SK-N-SH (cell line): Measurements from ENCODE around the gene HSPA1L. TPM values are rescaled to one million over a fixed set of nuclear protein-coding genes. Genes with fewer than 3 reads are reported as not detected.

Experiments used
- CTCF ChIA-PET: fragments of 300-600, 350-600 bp; formaldehyde crosslinking; extraction: SDS; loops from one replicate; lab custom pipeline; 2021; lab: Yijun Ruan, JAX
- POLR2A ChIA-PET: fragments of 350-600 bp; sonication (Branson Sonifier 250); formaldehyde crosslinking; extraction: SDS; loops from one replicate; lab custom pipeline; 2020; ENCODE audit warnings: antibody characterized with exemption, inconsistent platforms; lab: Yijun Ruan, JAX
- DNase-seq: peaks from one replicate; pipeline ENCODE4 v3.0.0; 2012
- H2AFZ ChIP-seq: fragments of 200-600 bp; sonication (generic); 2 replicates; pipeline ENCODE4 v1.8.1; 2016; ENCODE audit warnings: antibody characterized with exemption, mild to moderate bottlenecking, low read depth
- H3F3A ChIP-seq: fragments of 200-600 bp; sonication (generic); replicated peaks from 2 replicates; pipeline ENCODE3; 2016; ENCODE audit warnings: antibody characterized with exemption, mild to moderate bottlenecking; ENCODE audit not compliant: insufficient read depth
- H3K27ac ChIP-seq, 2 experiments: fragments of 200-500 bp in 1 of 2; fragments of 200-600 bp in 1 of 2; sonication (Bioruptor generic) in 1 of 2; sonication (generic), shearing (Covaris generic) in 1 of 2; 2 replicates each; pipeline versions ENCODE4 v1.5.1 to v1.6.1; 2014 to 2016; ENCODE audit warnings: low read depth in 2 of 2, inconsistent platforms in 1 of 2, low read length in 1 of 2, mild to moderate bottlenecking in 1 of 2, mixed read lengths in 1 of 2
- H3K27me3 ChIP-seq: fragments of 200-600 bp; sonication (generic), shearing (Covaris generic); 2 replicates; pipeline ENCODE4 v1.6.1; 2016; ENCODE audit warnings: mixed run types; ENCODE audit not compliant: insufficient read depth
- H3K36me3 ChIP-seq, 2 experiments: fragments of 200-500 bp in 1 of 2; fragments of 200-600 bp in 1 of 2; sonication (Bioruptor generic) in 1 of 2; sonication (generic) in 1 of 2; replicated peaks in 1 of 2; 2 replicates each; pipeline versions ENCODE3 to v1.5.1; 2014 to 2016; ENCODE audit warnings: low read length in 1 of 2, mild to moderate bottlenecking in 1 of 2; ENCODE audit not compliant: insufficient read depth in 2 of 2, control insufficient read depth in 1 of 2
- H3K4me1 ChIP-seq, 2 experiments: fragments of 200-500 bp in 1 of 2; fragments of 200-600 bp in 1 of 2; sonication (Bioruptor generic) in 1 of 2; sonication (generic), shearing (Covaris generic) in 1 of 2; 2 replicates each; pipeline versions ENCODE4 v1.5.1 to v1.6.1; 2014 to 2016; ENCODE audit warnings: low read depth in 1 of 2, low read length in 1 of 2, mixed run types in 1 of 2; ENCODE audit not compliant: insufficient read depth in 2 of 2, control insufficient read depth in 1 of 2
- H3K4me2 ChIP-seq: fragments of 200-600 bp; sonication (generic), shearing (Covaris generic); 2 replicates; pipeline ENCODE4 v1.6.1; 2017; ENCODE audit warnings: mixed run types
- H3K4me3 ChIP-seq, 2 experiments: fragments of 200-500 bp in 1 of 2; fragments of 200-600 bp in 1 of 2; sonication (Bioruptor generic) in 1 of 2; sonication (generic), shearing (Covaris generic) in 1 of 2; 2 replicates each; pipeline versions ENCODE4 v1.5.1 to v1.8.1; 2014 to 2016; ENCODE audit warnings: low read depth in 2 of 2, inconsistent platforms in 1 of 2, low read length in 1 of 2, mild to moderate bottlenecking in 1 of 2, mixed read lengths in 1 of 2, moderate library complexity in 1 of 2
- H3K79me2 ChIP-seq: fragments of 200-600 bp; sonication (generic); 2 replicates; pipeline ENCODE4 v1.8.1; 2017; ENCODE audit warnings: mild to moderate bottlenecking; ENCODE audit not compliant: insufficient read depth
- H3K9ac ChIP-seq: fragments of 200-600 bp; sonication (generic); 2 replicates; pipeline ENCODE4 v1.6.1; 2017; ENCODE audit warnings: mixed run types
- H3K9me2 ChIP-seq: fragments of 200-600 bp; sonication (generic); 2 replicates; pipeline ENCODE4 v1.6.1; 2017; ENCODE audit warnings: mixed run types
- H3K9me3 ChIP-seq: fragments of 200-600 bp; sonication (generic); 2 replicates; pipeline ENCODE4 v1.6.1; 2017; ENCODE audit warnings: mixed run types, mild to moderate bottlenecking, moderate library complexity
- H4K20me1 ChIP-seq: fragments of 200-600 bp; sonication (generic); 2 replicates; pipeline ENCODE4 v1.6.1; 2017; ENCODE audit warnings: mild to moderate bottlenecking, mixed run types; ENCODE audit not compliant: insufficient read depth
- FOXJ3 ChIP-seq: sonication (generic); formaldehyde crosslinking; IDR thresholded peaks from 2 replicates; pipeline ENCODE4 v1.5.1; 2020; ENCODE audit warnings: mild to moderate bottlenecking, missing genetic modification reagents
- GABPA ChIP-seq: IDR thresholded peaks from 2 replicates; pipeline ENCODE4 v1.4.0; 2012; ENCODE audit warnings: low read depth, mild to moderate bottlenecking
- RFX5 ChIP-seq: IDR thresholded peaks from 2 replicates; pipeline ENCODE4 v1.6.1; 2012; ENCODE audit warnings: mild to moderate bottlenecking, improper control_type of control experiment, low read length
- RXRA ChIP-seq: IDR thresholded peaks from 2 replicates; pipeline ENCODE4 v1.4.0; 2012; ENCODE audit warnings: low read depth, mild to moderate bottlenecking, borderline replicate concordance
- TAF1 ChIP-seq: IDR thresholded peaks from 2 replicates; pipeline ENCODE4 v1.6.1; 2012; ENCODE audit warnings: low read depth, mild to moderate bottlenecking, low read length, moderate library complexity, borderline replicate concordance
- TEAD4 ChIP-seq: IDR thresholded peaks from 2 replicates; pipeline ENCODE4 v1.4.0; 2012; ENCODE audit warnings: mild to moderate bottlenecking, borderline replicate concordance; ENCODE audit not compliant: insufficient read depth
- WGBS: methylation state at CpG from one replicate; pipeline ENCODE4 v1.1.6; 2017; ENCODE audit warnings: low lambda C conversion rate; 5-methylcytosine and 5-hydroxymethylcytosine counted together
- polyA plus RNA-seq, 3 experiments: library from polyadenylated mRNA; depleted of rRNA; stranded (reverse); fragments of >200 nt; gene quantifications; 2 replicates each; pipeline ENCODE4 v1.2.3, GENCODE V29; 2012
- TF ChIP-seq, protein P1 (sequence below): fragments of 200-600 bp; sonication (generic); IDR thresholded peaks from 2 replicates; pipeline ENCODE4 v1.6.1; 2017; ENCODE audit warnings: antibody characterized with exemption, mild to moderate bottlenecking, moderate library complexity
- TF ChIP-seq, protein P2 (sequence below): IDR thresholded peaks from 2 replicates; pipeline ENCODE4 v1.4.0; 2012; ENCODE audit warnings: low read depth, borderline replicate concordance
- TF ChIP-seq, protein P3 (sequence below): fragments of 150-350 bp; IDR thresholded peaks from 2 replicates; pipeline ENCODE4 v1.6.1; 2017; ENCODE audit warnings: antibody characterized with exemption, low read length, low read depth, borderline replicate concordance
- TF ChIP-seq, protein P4 (sequence below): fragments of 150-350 bp; IDR thresholded peaks from 2 replicates; pipeline ENCODE4 v1.6.1; 2016; ENCODE audit warnings: mild to moderate bottlenecking, low read depth, low read length
- TF ChIP-seq, protein P5 (sequence below): IDR thresholded peaks from 2 replicates; pipeline ENCODE4 v1.4.0; 2012; ENCODE audit warnings: low read depth

Gene HSPA1L
- polyA plus RNA-seq, 1 of the 3 experiments (the other 2 are of a cell fraction), result 0.69 TPM

DNA sequence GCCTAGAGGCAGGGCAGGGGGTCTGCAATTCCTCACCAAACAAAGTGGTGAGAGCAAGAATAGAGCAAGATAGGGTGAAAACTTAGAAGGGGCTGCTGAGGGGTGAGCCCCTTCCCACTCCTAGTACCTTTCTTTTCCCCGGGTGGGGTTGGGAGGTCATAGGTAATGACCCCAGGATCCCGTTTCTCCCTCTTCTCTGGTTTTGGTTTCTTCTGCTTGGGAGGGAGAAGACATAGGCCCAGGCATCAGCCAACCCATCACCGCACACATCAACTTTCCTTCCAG lies 23.1 kb downstream of the HSPA1L start:
- Histone ChIP-seq H3F3A (peaks cover 17% of the 10 kb centered on the region), H3K9me3 (no peaks in the 10 kb centered on the region), H2AFZ (no peak overlapping the region), H4K20me1 (no peaks in the 10 kb centered on the region), H3K36me3 (peaks cover 22 to 28% of the 10 kb centered on the region in 2 experiments), H3K9ac (no peak overlapping the region), H3K4me1 (peaks cover 3 to 12% of the 10 kb centered on the region in 2 experiments; a peak in 3 of 4 replicates), H3K79me2 (peaks cover 38% of the 10 kb centered on the region), H3K9me2 (no peaks in the 10 kb centered on the region), H3K27me3 (no peaks in the 10 kb centered on the region), H3K4me3 (no peak overlapping the region), H3K27ac (peak overlapping the region in 1 of 2 experiments; percentile 72; a peak in 1 of 4 replicates), H3K4me2 (no peak overlapping the region)
- ChIA-PET POLR2A (interaction anchor here (1.2 kb wide), 1 partner anchor 62 kb away, joined by 4 read pairs; no protein-coding TSS in a partner anchor), CTCF (interaction anchor here (0.5 to 3.8 kb wide), 18 partner anchors 15 to 98 kb away, joined by 3 to 62 read pairs (median 6); partner anchors contain the start of genes CLIC1, HSPA1A, HSPA1L and LY6G6C)
- WGBS, result 91% methylated on average over 3 of the region's 3 CpGs
- no peak for TF ChIP-seq RFX5
- TF ChIP-seq, protein P1, sequence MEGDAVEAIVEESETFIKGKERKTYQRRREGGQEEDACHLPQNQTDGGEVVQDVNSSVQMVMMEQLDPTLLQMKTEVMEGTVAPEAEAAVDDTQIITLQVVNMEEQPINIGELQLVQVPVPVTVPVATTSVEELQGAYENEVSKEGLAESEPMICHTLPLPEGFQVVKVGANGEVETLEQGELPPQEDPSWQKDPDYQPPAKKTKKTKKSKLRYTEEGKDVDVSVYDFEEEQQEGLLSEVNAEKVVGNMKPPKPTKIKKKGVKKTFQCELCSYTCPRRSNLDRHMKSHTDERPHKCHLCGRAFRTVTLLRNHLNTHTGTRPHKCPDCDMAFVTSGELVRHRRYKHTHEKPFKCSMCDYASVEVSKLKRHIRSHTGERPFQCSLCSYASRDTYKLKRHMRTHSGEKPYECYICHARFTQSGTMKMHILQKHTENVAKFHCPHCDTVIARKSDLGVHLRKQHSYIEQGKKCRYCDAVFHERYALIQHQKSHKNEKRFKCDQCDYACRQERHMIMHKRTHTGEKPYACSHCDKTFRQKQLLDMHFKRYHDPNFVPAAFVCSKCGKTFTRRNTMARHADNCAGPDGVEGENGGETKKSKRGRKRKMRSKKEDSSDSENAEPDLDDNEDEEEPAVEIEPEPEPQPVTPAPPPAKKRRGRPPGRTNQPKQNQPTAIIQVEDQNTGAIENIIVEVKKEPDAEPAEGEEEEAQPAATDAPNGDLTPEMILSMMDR, result no peak
- no peak for TF ChIP-seq RXRA
- TF ChIP-seq, protein P2, sequence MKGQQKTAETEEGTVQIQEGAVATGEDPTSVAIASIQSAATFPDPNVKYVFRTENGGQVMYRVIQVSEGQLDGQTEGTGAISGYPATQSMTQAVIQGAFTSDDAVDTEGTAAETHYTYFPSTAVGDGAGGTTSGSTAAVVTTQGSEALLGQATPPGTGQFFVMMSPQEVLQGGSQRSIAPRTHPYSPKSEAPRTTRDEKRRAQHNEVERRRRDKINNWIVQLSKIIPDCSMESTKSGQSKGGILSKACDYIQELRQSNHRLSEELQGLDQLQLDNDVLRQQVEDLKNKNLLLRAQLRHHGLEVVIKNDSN, result no peak
- TF ChIP-seq GABPA, result no peak
- TF ChIP-seq FOXJ3 (CRISPR knock-in tag), result no peak
- no peak for TF ChIP-seq TAF1
- TF ChIP-seq, protein P3, sequence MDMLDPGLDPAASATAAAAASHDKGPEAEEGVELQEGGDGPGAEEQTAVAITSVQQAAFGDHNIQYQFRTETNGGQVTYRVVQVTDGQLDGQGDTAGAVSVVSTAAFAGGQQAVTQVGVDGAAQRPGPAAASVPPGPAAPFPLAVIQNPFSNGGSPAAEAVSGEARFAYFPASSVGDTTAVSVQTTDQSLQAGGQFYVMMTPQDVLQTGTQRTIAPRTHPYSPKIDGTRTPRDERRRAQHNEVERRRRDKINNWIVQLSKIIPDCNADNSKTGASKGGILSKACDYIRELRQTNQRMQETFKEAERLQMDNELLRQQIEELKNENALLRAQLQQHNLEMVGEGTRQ, result no peak
- TF ChIP-seq TEAD4, result no peak
- TF ChIP-seq, protein P4, sequence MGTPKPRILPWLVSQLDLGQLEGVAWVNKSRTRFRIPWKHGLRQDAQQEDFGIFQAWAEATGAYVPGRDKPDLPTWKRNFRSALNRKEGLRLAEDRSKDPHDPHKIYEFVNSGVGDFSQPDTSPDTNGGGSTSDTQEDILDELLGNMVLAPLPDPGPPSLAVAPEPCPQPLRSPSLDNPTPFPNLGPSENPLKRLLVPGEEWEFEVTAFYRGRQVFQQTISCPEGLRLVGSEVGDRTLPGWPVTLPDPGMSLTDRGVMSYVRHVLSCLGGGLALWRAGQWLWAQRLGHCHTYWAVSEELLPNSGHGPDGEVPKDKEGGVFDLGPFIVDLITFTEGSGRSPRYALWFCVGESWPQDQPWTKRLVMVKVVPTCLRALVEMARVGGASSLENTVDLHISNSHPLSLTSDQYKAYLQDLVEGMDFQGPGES, result no peak
- TF ChIP-seq, protein P5, sequence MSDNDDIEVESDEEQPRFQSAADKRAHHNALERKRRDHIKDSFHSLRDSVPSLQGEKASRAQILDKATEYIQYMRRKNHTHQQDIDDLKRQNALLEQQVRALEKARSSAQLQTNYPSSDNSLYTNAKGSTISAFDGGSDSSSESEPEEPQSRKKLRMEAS, result no peak
- no peak for DNase-seq
